ENCODE data around the gene ZNF76. TPM values are rescaled to one million over a fixed set of nuclear protein-coding genes. Genes with fewer than 3 reads are reported as not detected.

Gene ZNF76
- total and polyA plus RNA-seq, 2 of the 8 experiments (the other 6 are each of a cell fraction or from before 2014, with no cell fraction given), result 17.9 to 23.9 TPM

DNA sequence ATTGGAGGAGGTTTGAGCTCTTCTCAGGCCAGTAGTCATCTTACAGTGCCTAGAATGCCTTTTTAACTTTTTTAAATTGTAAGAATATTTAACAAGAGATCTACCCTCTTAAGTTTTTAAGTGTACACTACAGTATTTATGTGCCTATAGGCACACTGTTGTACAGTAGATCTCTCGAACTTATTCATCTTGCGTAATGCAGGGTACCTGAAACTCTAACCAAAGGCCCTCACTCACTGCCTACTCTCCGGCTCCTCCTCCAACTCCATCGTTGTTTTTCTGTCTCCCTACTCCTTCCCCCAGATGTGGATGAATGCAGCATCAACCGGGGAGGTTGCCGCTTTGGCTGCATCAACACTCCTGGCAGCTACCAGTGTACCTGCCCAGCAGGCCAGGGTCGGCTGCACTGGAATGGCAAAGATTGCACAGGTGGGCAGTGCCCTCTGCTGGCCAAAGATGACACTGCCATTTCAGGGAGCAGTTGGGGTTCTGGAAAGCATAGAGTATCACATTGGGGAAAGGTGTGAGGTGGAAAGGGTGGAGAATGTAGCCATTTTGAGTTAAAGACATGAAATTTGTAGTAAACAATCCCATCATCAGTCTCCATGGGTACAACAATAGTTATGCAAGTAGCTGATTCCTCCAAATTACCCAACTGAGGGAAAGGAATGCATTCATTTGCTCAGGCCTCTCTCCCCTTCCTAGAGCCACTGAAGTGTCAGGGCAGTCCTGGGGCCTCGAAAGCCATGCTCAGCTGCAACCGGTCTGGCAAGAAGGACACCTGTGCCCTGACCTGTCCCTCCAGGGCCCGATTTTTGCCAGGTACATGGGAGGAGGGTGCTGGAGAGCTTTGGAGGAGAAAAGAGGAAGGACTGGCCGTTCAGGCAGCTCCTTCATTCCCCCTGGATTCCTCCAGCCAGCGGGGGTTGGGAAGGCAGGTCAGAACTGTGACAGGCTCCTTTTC lies 18.4 kb upstream of the ZNF76 start:
- H3K23ac ChIP-seq (ENCODE audit: insufficient read length), result no peak overlapping the region
- peaks cover 23 to 28% of the 10 kb centered on the region in 2 experiments for H4K20me1 ChIP-seq (replicated peaks in 1 of 2; ENCODE audit: control insufficient read depth in 1 of 2, insufficient read depth in 2 of 2, low read length in 2 of 2)
- H3K9ac ChIP-seq (replicated peaks in 1 of 4; ENCODE audit: extremely low read depth in 1 of 4, low read depth in 3 of 4, low read length in 3 of 4), result no peak overlapping the region
- H4K91ac ChIP-seq (replicated peaks; ENCODE audit: insufficient read length, low read length), result no peak overlapping the region
- H3K18ac ChIP-seq (ENCODE audit: extremely low read depth, low read length), result no peak overlapping the region
- H3K9me3 ChIP-seq (ENCODE audit: insufficient read depth in 2 of 2, low read depth in 1 of 2, low read length in 1 of 2), result no peaks in the 10 kb centered on the region
- ChIA-PET POLR2A (ENCODE audit: partially characterized antibody) (interaction anchor here (0.9 to 2.0 kb wide), 10 partner anchors 9 to 484 kb away, joined by 3 to 12 read pairs (median 4); partner anchors contain the start of genes SNRPC and ZNF76), CTCF (ENCODE audit: partially characterized antibody) (interaction anchor here (0.7 to 9.6 kb wide), 50 partner anchors 9 to 569 kb away, joined by 3 to 143 read pairs (median 7); partner anchors contain the start of genes SCUBE3, TCP11 and ZNF76)
- H2BK120ac ChIP-seq (replicated peaks; ENCODE audit: low read depth, low read length), result no peak overlapping the region
- H3K14ac ChIP-seq (ENCODE audit: insufficient read length), result no peak overlapping the region
- H3K4ac ChIP-seq (replicated peaks; ENCODE audit: insufficient read length, low read depth, low read length), result no peak overlapping the region
- peaks cover 11 to 40% (median 21%) of the 10 kb centered on the region in 4 experiments for H3K4me1 ChIP-seq (replicated peaks in 1 of 4; ENCODE audit: control insufficient read depth in 3 of 4, insufficient read depth in 4 of 4, low read length in 3 of 4)
- no peaks in the 10 kb centered on the region for H3K36me3 ChIP-seq (ENCODE audit: control insufficient read depth in 2 of 4, insufficient read depth in 4 of 4, low read length in 3 of 4)
- no peak overlapping the region for H2BK12ac ChIP-seq (ENCODE audit: low read depth, low read length)
- no peaks in the 10 kb centered on the region for H3K79me2 ChIP-seq (ENCODE audit: control insufficient read depth in 1 of 2, insufficient read depth in 2 of 2, low read length in 2 of 2)
- peaks cover 2 to 28% (median 22%) of the 10 kb centered on the region in 4 experiments for H3K27me3 ChIP-seq (replicated peaks in 1 of 4; ENCODE audit: control insufficient read depth in 3 of 4, extremely low read depth in 1 of 4, insufficient read depth in 3 of 4, low read length in 3 of 4)
- no peak overlapping the region for H4K8ac ChIP-seq (ENCODE audit: extremely low read depth, insufficient read depth, low read length)
- H4K5ac ChIP-seq (ENCODE audit: insufficient read length, low read depth, low read length), result no peak overlapping the region
- no peaks in the 10 kb centered on the region for H3K23me2 ChIP-seq (ENCODE audit: low read depth, low read length)
- DNase-seq (ENCODE audit: low read depth in 1 of 2, low spot score in 2 of 2), result peak; percentile 64 to 97
- no peak overlapping the region for H2AFZ ChIP-seq (ENCODE audit: low read length)
- no peak overlapping the region for H2BK5ac ChIP-seq (ENCODE audit: low read depth, low read length)
- no peak overlapping the region for H2BK20ac ChIP-seq (ENCODE audit: low read length)
- peak overlapping the region in 1 of 2 experiments; percentile 4; a peak in 1 of 4 replicates for H3K4me2 ChIP-seq (ENCODE audit: insufficient read depth in 1 of 2, low read depth in 2 of 2, low read length in 2 of 2)
- H3K79me1 ChIP-seq (ENCODE audit: low read depth, low read length), result no peaks in the 10 kb centered on the region
- H2BK15ac ChIP-seq (ENCODE audit: low read length), result no peak overlapping the region
- H2AK5ac ChIP-seq (ENCODE audit: low read depth, low read length), result no peak overlapping the region
- no peak overlapping the region for H3K56ac ChIP-seq (replicated peaks; ENCODE audit: insufficient read length, low read depth, low read length)
- 50% methylated on average over 12 of the region's 12 CpGs; no CpG with 5 or more reads in 1 of the 2 experiments for WGBS, 2 experiments (ENCODE audit: extremely low coverage in 1 of 2, insufficient coverage in 1 of 2, insufficient read length in 1 of 2, insufficient replicate concordance in 2 of 2, low coverage in 1 of 2, low lambda C conversion rate in 2 of 2, missing lambda C conversion rate in 1 of 2)
- FAIRE-seq, result peak; percentile 82
- no peak overlapping the region for H3K27ac ChIP-seq (ENCODE audit: low read depth, low read length)
- H3K4me3 ChIP-seq (ENCODE audit: extremely low read depth in 1 of 4, insufficient read depth in 2 of 4, low read depth in 3 of 4, low read length in 4 of 4), result no peak overlapping the region
- TF ChIP-seq CHD2 (IDR thresholded peaks at IDR 0.05; ENCODE audit: low read length), result peak; percentile 53; the same call in 1 of the 2 replicates
- TF ChIP-seq KDM4A (IDR thresholded peaks at IDR 0.05; ENCODE audit: low read depth, low read length, severe bottlenecking), result no peak
- TF ChIP-seq, protein P1, sequence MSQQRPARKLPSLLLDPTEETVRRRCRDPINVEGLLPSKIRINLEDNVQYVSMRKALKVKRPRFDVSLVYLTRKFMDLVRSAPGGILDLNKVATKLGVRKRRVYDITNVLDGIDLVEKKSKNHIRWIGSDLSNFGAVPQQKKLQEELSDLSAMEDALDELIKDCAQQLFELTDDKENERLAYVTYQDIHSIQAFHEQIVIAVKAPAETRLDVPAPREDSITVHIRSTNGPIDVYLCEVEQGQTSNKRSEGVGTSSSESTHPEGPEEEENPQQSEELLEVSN (IDR thresholded peaks at IDR 0.05), result no peak
- TF ChIP-seq, protein P2, sequence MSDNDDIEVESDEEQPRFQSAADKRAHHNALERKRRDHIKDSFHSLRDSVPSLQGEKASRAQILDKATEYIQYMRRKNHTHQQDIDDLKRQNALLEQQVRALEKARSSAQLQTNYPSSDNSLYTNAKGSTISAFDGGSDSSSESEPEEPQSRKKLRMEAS (IDR thresholded peaks at IDR 0.05), result peak; percentile 57
- peak; percentile 48 for TF ChIP-seq CREB1 (IDR thresholded peaks at IDR 0.05)
- TF ChIP-seq SIN3A (conservative IDR thresholded peaks at IDR 0.05 in 1 of 2, IDR thresholded peaks at IDR 0.05 in 1 of 2; ENCODE audit: low read depth in 1 of 2, low read length in 2 of 2), result peak in 1 of 2 experiments; percentile 76; a peak in 2 of 4 replicates
- TF ChIP-seq, protein P3, sequence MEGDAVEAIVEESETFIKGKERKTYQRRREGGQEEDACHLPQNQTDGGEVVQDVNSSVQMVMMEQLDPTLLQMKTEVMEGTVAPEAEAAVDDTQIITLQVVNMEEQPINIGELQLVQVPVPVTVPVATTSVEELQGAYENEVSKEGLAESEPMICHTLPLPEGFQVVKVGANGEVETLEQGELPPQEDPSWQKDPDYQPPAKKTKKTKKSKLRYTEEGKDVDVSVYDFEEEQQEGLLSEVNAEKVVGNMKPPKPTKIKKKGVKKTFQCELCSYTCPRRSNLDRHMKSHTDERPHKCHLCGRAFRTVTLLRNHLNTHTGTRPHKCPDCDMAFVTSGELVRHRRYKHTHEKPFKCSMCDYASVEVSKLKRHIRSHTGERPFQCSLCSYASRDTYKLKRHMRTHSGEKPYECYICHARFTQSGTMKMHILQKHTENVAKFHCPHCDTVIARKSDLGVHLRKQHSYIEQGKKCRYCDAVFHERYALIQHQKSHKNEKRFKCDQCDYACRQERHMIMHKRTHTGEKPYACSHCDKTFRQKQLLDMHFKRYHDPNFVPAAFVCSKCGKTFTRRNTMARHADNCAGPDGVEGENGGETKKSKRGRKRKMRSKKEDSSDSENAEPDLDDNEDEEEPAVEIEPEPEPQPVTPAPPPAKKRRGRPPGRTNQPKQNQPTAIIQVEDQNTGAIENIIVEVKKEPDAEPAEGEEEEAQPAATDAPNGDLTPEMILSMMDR (IDR thresholded peaks at IDR 0.05; ENCODE audit: control extremely low read depth in 1 of 3, insufficient read depth in 1 of 3, low read depth in 1 of 3, low read length in 3 of 3), result peak; percentile 93 to 97 (median 95)
